Measurements from ENCODE around the gene LNX2. TPM values are rescaled to one million over a fixed set of nuclear protein-coding genes. Genes with fewer than 3 reads are reported as not detected.

Gene LNX2
- total and polyA plus RNA-seq, 2 of the 4 experiments (the other 2 are of a cell fraction) = 3.1 to 7.2 TPM

DNA sequence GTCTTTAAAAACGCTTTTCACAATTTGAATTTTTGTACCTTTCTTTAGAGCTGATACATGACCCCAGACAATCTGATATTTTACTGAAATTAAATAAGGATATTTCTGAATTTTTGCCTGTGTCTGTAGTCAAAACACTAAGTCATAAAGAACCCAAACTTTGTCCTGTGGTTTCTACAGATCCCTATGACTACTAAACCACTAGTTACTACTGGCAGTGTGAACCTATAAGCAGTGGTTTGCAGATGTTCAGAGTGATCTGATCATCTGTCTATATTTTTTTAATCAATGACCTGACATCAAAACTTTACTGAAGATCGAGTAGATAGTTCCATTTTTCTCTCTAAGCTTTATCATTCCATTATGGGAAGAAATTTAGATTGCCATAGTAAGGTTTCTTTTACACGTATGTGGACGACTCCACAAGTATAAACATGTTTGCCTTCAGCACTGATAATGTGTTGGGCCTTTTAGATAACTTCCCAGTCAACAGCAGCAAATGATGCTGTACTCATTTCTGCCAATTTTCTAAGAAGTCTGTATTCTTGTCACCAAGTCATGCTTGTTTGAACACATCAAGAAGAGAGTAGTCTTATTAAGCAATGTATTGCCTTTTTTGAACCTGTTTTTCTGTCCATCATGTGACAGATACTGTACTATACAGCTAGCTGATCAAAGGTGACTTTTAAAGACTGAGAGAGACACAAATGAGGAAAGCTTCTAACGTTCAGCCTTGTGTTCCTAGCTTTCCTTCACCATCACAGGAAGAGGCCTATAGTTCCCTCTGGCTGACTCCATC is 23.2 kb upstream of the LNX2 start:
- no peak overlapping the region for H2BK120ac ChIP-seq (ENCODE audit: low read depth, low read length)
- H2AFZ ChIP-seq (replicated peaks; ENCODE audit: low read length, poor library complexity) = no peak overlapping the region
- H3K27me3 ChIP-seq (ENCODE audit: control insufficient read depth, insufficient read depth, low read length) = no peaks in the 10 kb centered on the region
- H3K9ac ChIP-seq (ENCODE audit: low read depth, low read length) = no peak overlapping the region
- peak overlapping the region; percentile 16; the same call in 1 of the 2 replicates for H3K14ac ChIP-seq (replicated peaks; ENCODE audit: low read depth, low read length)
- ATAC-seq (ENCODE audit: low read depth) (peak; percentile 36; the same call in 1 of the 2 replicates), DNase-seq (no peak)
- H4K20me1 ChIP-seq (ENCODE audit: insufficient read depth, low read length) = peaks cover 16% of the 10 kb centered on the region; the same call in 1 of the 2 replicates
- H3K79me1 ChIP-seq (ENCODE audit: low read depth in 1 of 2, low read length in 2 of 2) = peaks cover 27 to 35% of the 10 kb centered on the region in 2 experiments
- H3K4me3 ChIP-seq (ENCODE audit: insufficient read depth, low read depth, low read length) = no peak overlapping the region
- dilution Hi-C loops (cut with HindIII; ENCODE audit: low sequenced_read_pairs, unreplicated experiment) (no loop called here), intact Hi-C loops (cut with micrococcal nuclease) (no loop called here), in situ Hi-C loops (cut with MboI; ENCODE audit: low sequenced_read_pairs) (no loop called here)
- no peak overlapping the region for H2BK15ac ChIP-seq (ENCODE audit: low read depth, low read length)
- H3K4ac ChIP-seq (ENCODE audit: low read depth, low read length) = no peak overlapping the region
- H4K8ac ChIP-seq (ENCODE audit: low read depth in 2 of 2, low read length in 2 of 2) = no peak overlapping the region
- ChIA-PET CTCF (interaction anchor here (0.6 kb wide), 1 partner anchor 200 kb away, joined by 4 read pairs; no protein-coding TSS in a partner anchor), POLR2A (ENCODE audit: unreplicated experiment) (no interaction called here)
- H3K9me3 ChIP-seq (ENCODE audit: control insufficient read depth, insufficient read depth, low read length) = no peaks in the 10 kb centered on the region
- H3K4me1 ChIP-seq (ENCODE audit: control insufficient read depth, insufficient read depth, low read length) = peaks cover 6% of the 10 kb centered on the region
- no peak overlapping the region for H2AK5ac ChIP-seq (ENCODE audit: low read depth, low read length)
- BruUV-seq (replicated peaks) = no TSS peak
- H2AK9ac ChIP-seq (replicated peaks; ENCODE audit: low read depth, low read length, poor library complexity) = no peak overlapping the region
- no peak overlapping the region for H4K91ac ChIP-seq (ENCODE audit: insufficient read depth, low read depth, low read length)
- no peak overlapping the region for H3K27ac ChIP-seq (ENCODE audit: insufficient read depth, low read length)
- no peak overlapping the region for H2BK20ac ChIP-seq (ENCODE audit: low read depth, low read length)
- no CpG with 5 or more reads among the region's 5 CpGs for WGBS, 2 experiments (ENCODE audit: extremely low coverage in 2 of 2, insufficient read length in 1 of 2)
- H4K5ac ChIP-seq (ENCODE audit: low read depth, low read length) = peak overlapping the region; percentile 18; the same call in 1 of the 2 replicates
- H2BK5ac ChIP-seq (ENCODE audit: low read depth, low read length, poor library complexity, severe bottlenecking) = no peak overlapping the region
- no peak overlapping the region for H3K23ac ChIP-seq (ENCODE audit: low read depth, low read length)
- peaks cover 1% of the 10 kb centered on the region; the same call in 1 of the 2 replicates for H3K36me3 ChIP-seq (ENCODE audit: control insufficient read depth, insufficient read depth, low read length)
- peaks cover 3% of the 10 kb centered on the region; the same call in 1 of the 2 replicates for H3K9me1 ChIP-seq (ENCODE audit: insufficient read depth, low read length)
- peak overlapping the region; percentile 64 for H3K18ac ChIP-seq (ENCODE audit: low read depth, low read length)
- no peak overlapping the region for H3K56ac ChIP-seq (ENCODE audit: extremely low read depth, insufficient read depth, low read length)
- H3K4me2 ChIP-seq (ENCODE audit: low read depth, low read length) = no peak overlapping the region
- TF ChIP-seq SMC3 (IDR thresholded peaks at IDR 0.05; ENCODE audit: low read depth, low read length) (no peak), CEBPB (IDR thresholded peaks at IDR 0.05; ENCODE audit: low read depth, low read length) (no peak), POLR2A (IDR thresholded peaks at IDR 0.05; ENCODE audit: low read depth, low read length) (no peak), RCOR1 (IDR thresholded peaks at IDR 0.05; ENCODE audit: insufficient replicate concordance, low read length) (no peak), RFX5 (IDR thresholded peaks at IDR 0.05; ENCODE audit: low read depth, low read length) (no peak), FOS (IDR thresholded peaks at IDR 0.05; ENCODE audit: low read depth, low read length) (no peak), ELK1 (IDR thresholded peaks at IDR 0.05; ENCODE audit: borderline replicate concordance, low read depth, low read length) (no peak), MXI1 (IDR thresholded peaks at IDR 0.05; ENCODE audit: borderline replicate concordance, low read depth, low read length) (no peak), RAD21 (IDR thresholded peaks at IDR 0.05; ENCODE audit: low read length) (no peak), NFE2L2 (IDR thresholded peaks at IDR 0.05; ENCODE audit: low read depth, low read length) (no peak), BHLHE40 (IDR thresholded peaks at IDR 0.05; ENCODE audit: low read depth, low read length) (no peak), CHD1 (IDR thresholded peaks at IDR 0.05; ENCODE audit: low read depth, low read length) (no peak), USF2 (IDR thresholded peaks at IDR 0.05; ENCODE audit: low read depth, low read length) (no peak), MAFK (IDR thresholded peaks at IDR 0.05; ENCODE audit: low read depth, low read length) (no peak)
- TF ChIP-seq, protein P1, sequence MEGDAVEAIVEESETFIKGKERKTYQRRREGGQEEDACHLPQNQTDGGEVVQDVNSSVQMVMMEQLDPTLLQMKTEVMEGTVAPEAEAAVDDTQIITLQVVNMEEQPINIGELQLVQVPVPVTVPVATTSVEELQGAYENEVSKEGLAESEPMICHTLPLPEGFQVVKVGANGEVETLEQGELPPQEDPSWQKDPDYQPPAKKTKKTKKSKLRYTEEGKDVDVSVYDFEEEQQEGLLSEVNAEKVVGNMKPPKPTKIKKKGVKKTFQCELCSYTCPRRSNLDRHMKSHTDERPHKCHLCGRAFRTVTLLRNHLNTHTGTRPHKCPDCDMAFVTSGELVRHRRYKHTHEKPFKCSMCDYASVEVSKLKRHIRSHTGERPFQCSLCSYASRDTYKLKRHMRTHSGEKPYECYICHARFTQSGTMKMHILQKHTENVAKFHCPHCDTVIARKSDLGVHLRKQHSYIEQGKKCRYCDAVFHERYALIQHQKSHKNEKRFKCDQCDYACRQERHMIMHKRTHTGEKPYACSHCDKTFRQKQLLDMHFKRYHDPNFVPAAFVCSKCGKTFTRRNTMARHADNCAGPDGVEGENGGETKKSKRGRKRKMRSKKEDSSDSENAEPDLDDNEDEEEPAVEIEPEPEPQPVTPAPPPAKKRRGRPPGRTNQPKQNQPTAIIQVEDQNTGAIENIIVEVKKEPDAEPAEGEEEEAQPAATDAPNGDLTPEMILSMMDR (conservative IDR thresholded peaks at IDR 0.05; ENCODE audit: low read depth, low read length) = no peak
